ENCODE data around the gene SIRPG. TPM values are rescaled to one million over a fixed set of nuclear protein-coding genes. Genes with fewer than 3 reads are reported as not detected.

Gene SIRPG
- total and polyA plus RNA-seq, 2 of the 8 experiments (the other 6 are each of a cell fraction or from before 2014, with no cell fraction given), result 0.08 TPM; not detected in 1

- Histone ChIP-seq H3K79me2 (ENCODE audit: control insufficient read depth in 1 of 2, insufficient read depth in 2 of 2, low read length in 2 of 2) (no peaks in the 10 kb centered on the region), H3K14ac (ENCODE audit: insufficient read length) (no peak overlapping the region), H4K5ac (ENCODE audit: insufficient read length, low read depth, low read length) (no peak overlapping the region), H3K23ac (ENCODE audit: insufficient read length) (no peak overlapping the region), H3K4me2 (ENCODE audit: insufficient read depth in 1 of 2, low read depth in 2 of 2, low read length in 2 of 2) (no peak overlapping the region), H3K4me1 (replicated peaks in 1 of 4; ENCODE audit: control insufficient read depth in 3 of 4, insufficient read depth in 4 of 4, low read length in 3 of 4) (peaks cover 0 to 6% (median 3%) of the 10 kb centered on the region in 4 experiments; a peak in 4 of 7 replicates), H3K36me3 (ENCODE audit: control insufficient read depth in 2 of 4, insufficient read depth in 4 of 4, low read length in 3 of 4) (no peaks in the 10 kb centered on the region), H2BK120ac (replicated peaks; ENCODE audit: low read depth, low read length) (no peak overlapping the region), H3K23me2 (ENCODE audit: low read depth, low read length) (no peaks in the 10 kb centered on the region), H2AK5ac (ENCODE audit: low read depth, low read length) (no peak overlapping the region), H3K27me3 (replicated peaks in 1 of 4; ENCODE audit: control insufficient read depth in 3 of 4, extremely low read depth in 1 of 4, insufficient read depth in 3 of 4, low read length in 3 of 4) (no peaks in the 10 kb centered on the region), H3K4me3 (ENCODE audit: extremely low read depth in 1 of 4, insufficient read depth in 2 of 4, low read depth in 3 of 4, low read length in 4 of 4) (no peak overlapping the region), H3K56ac (replicated peaks; ENCODE audit: insufficient read length, low read depth, low read length) (no peak overlapping the region), H3K27ac (ENCODE audit: low read depth, low read length) (no peak overlapping the region), H2BK20ac (ENCODE audit: low read length) (no peak overlapping the region), H2BK15ac (ENCODE audit: low read length) (no peak overlapping the region), H2BK5ac (ENCODE audit: low read depth, low read length) (no peak overlapping the region), H4K20me1 (replicated peaks in 1 of 2; ENCODE audit: control insufficient read depth in 1 of 2, insufficient read depth in 2 of 2, low read length in 2 of 2) (no peaks in the 10 kb centered on the region), H3K9me3 (ENCODE audit: insufficient read depth in 2 of 2, low read depth in 1 of 2, low read length in 1 of 2) (no peaks in the 10 kb centered on the region), H3K9ac (replicated peaks in 1 of 4; ENCODE audit: extremely low read depth in 1 of 4, low read depth in 3 of 4, low read length in 3 of 4) (no peak overlapping the region), H3K79me1 (ENCODE audit: low read depth, low read length) (no peaks in the 10 kb centered on the region), H3K18ac (ENCODE audit: extremely low read depth, low read length) (no peak overlapping the region), H2BK12ac (ENCODE audit: low read depth, low read length) (no peak overlapping the region), H4K91ac (replicated peaks; ENCODE audit: insufficient read length, low read length) (no peak overlapping the region), H2AFZ (ENCODE audit: low read length) (no peak overlapping the region), H3K4ac (replicated peaks; ENCODE audit: insufficient read length, low read depth, low read length) (no peak overlapping the region), H4K8ac (ENCODE audit: extremely low read depth, insufficient read depth, low read length) (no peak overlapping the region)
- 88% methylated on average over 2 of the region's 2 CpGs; no CpG with 5 or more reads in 1 of the 2 experiments for WGBS, 2 experiments (ENCODE audit: extremely low coverage in 1 of 2, insufficient coverage in 1 of 2, insufficient read length in 1 of 2, insufficient replicate concordance in 2 of 2, low coverage in 1 of 2, low lambda C conversion rate in 2 of 2, missing lambda C conversion rate in 1 of 2)
- POLR2A ChIA-PET (ENCODE audit: partially characterized antibody), result no interaction called here
- no peak for DNase-seq (ENCODE audit: low read depth in 1 of 2, low spot score in 2 of 2)
- CTCF ChIA-PET (ENCODE audit: partially characterized antibody), result interaction anchor here (1.1 kb wide), 1 partner anchor 9 kb away, joined by 4 read pairs; no protein-coding TSS in a partner anchor
- FAIRE-seq, result no peak
- no peak for TF ChIP-seq KDM4A (IDR thresholded peaks at IDR 0.05; ENCODE audit: low read depth, low read length, severe bottlenecking)
- TF ChIP-seq ZNF274 (IDR thresholded peaks at IDR 0.05; ENCODE audit: borderline replicate concordance, extremely low read depth, low read length), result no peak
- no peak for TF ChIP-seq JUN (IDR thresholded peaks at IDR 0.05; ENCODE audit: low read depth, low read length)
- no peak for TF ChIP-seq CREB1 (IDR thresholded peaks at IDR 0.05)
Observed at GRCh38 chr20:1627200-1627550, 30.4 kb downstream of the SIRPG start.
